ENCODE measurements around the gene GTF3C4. TPM values are rescaled to one million over a fixed set of nuclear protein-coding genes. Genes with fewer than 3 reads are reported as not detected.

Gene GTF3C4
- polyA plus RNA-seq, 3 donors = 27.6 to 27.7 (median 27.7) TPM

DNA sequence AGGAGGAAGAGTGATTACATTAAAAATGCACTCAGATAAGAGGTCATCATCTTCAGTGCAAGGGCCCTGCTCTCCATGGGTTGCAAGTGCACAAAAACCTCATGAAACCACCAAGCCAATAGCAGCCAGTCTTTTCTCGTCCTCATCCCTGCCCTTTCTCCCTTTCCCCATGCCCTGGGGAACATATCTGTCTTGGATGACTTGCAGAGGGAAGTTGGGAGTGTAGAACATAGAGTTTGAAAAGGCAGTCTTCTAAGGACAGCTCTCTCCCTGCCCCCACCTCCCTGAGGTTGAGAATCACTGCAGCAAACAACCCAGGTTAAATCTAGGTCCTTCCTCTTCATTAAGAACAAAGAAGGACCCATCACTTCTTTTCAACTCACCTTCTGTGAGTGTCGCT, 22.5 kb upstream of the GTF3C4 start:
- no peak for DNase-seq (ENCODE audit: low read depth in 3 of 3, low spot score in 2 of 3)

DNA sequence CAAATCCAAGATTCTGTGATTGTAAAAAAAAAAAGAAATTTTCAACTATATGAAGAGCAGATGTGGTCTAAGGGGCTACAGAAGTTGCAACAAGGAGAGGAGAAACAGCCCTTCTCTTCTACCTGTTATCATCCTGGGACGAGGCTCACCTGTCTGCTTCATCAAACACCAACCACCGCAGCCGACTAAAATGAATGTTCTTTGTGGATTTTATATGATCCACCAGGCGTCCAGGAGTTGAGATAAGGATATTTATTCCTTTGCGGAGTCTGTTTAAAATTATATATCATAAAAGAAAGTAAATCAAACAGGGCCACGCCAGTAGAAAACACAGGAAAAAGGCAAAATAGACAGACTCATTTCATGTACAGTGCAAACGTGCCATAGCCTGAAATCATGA, 22.0 kb upstream of the GTF3C4 start:
- no peak for DNase-seq (ENCODE audit: low read depth in 3 of 3, low spot score in 2 of 3)

DNA sequence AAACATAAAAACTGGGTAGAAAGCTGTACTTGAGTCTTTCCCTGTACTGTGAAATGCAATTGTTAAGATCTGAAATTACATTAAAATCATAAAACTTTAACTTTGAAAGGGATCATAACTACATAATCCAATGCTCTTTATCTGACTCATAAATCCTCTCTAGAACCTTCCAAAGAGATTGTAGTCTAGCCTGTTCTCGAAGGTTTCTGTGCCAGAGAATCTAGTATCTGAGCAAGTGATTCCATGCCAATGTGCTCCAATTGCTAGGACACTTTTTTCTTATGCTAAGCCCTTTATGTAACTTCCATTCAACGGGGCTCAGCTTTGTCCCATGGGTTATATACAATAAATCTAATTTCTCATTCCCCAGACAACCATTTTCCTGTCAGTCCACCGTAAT, 21.6 kb upstream of the GTF3C4 start:
- DNase-seq (ENCODE audit: low read depth in 3 of 3, low spot score in 2 of 3) = no peak

DNA sequence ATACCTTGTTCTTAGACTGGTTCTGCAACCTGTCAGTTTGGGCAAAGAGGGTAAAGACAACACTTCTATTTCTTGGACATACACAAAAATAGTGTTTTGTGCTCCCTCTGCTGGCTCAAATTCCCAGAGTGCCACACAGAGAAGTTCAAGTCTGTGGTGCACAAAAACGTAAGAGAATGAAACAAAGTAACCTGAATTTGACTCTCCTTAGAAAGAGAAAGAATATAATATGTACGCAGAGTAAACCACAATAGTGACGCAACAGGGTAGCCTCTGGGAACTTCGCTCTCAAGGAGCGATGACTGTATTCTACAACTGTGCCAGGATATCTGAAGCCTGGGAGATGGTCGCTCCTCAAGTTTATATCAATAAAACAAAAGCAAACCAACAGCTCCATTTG, 19.0 kb upstream of the GTF3C4 start:
- no peak for DNase-seq (ENCODE audit: low read depth in 3 of 3, low spot score in 2 of 3)

DNA sequence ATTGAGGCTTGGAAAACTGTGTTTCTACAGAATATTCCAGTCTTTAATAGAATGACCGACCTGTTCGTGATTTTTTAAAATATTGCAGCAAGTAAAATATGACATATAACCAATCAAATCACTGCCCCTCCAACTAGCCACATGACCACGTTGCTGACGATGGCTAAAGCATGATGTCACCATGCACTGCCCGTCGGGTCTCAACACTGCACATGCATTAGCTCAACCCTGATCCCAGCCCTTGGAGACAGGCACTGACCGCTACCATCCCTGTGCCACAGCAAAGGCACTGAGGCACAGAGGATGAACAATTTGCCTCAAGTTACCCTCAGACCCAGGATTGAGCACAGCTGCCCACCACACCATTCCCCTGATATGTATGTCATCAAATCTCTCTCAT, 14.0 kb upstream of the GTF3C4 start:
- no peak for DNase-seq (ENCODE audit: low read depth in 3 of 3, low spot score in 2 of 3)

DNA sequence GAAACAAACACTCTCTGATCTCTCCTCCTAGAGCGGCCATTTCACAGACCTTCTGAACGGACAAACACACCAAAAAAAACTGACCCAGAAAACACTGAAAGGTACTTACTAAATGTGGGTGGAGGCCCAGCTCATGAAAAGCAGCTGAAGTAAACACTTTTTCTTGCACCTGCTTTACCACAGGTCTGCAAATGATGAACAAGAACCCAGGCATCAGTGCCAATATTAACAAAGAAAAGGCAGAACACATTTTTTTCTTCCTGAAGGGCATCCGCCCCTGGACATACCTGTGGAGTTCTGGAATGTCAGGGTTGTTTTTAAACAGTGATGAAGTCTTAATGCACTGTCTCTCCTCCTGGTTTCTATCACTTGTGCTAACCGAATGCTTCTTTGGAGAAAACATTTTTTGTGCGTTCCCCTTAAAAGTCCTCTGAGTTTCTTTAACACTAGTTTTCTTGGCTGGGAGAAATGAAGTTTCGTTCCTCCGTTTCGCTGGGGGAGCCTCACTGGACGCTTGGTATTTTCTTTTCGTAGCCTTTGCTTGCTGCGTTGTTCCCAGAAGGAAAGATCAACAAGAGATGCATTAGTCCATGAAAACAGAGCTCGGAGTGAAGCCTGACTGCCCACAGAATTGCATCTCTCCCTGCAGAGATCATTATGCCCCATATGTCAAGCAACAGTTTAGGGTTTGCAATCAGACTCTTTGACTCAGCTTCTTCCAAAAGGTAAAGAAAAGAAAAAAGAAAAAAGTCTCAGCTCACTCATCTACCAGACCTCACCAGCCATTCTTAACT, 7.9 kb upstream of the GTF3C4 start:
- no peak for DNase-seq (ENCODE audit: low read depth in 3 of 3, low spot score in 2 of 3)

DNA sequence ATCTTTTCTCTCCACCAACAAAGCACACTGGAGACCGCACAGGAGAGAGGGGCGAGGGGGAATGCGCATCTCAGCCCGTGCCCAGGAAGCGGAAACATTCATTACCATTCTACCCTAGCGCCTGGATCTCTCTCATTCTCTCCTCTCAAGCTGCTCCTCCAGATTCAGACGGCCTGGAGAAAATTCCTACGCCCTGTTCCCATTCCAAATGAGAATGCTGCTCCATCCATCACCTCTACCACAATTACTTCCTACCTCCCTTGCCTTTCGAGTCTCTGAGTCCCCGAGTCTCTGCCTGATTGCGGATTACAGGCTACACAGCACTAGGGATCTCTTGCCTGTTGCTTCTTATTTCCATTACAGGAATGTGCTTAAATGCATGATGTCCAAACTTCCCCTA, 7.1 kb upstream of the GTF3C4 start:
- no peak for DNase-seq (ENCODE audit: low read depth in 3 of 3, low spot score in 2 of 3)

DNA sequence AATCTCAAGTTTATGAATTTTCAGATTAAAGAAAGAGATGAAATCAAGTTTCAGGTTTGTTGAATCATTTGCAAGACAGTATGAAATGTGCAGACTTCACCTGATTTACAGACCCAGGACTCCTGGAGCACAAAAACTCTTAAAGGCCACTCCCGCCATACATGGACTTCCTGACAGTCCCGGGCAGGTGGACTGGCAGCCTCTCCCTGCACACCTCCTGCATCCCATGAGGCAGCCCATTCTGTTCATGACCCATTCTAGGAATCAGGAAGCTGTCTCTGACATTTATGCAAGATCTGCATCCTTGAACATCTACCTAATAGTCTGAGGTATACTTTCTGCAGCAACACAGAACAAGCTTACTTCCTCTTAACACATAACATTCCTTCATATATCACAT, 6.4 kb upstream of the GTF3C4 start:
- DNase-seq (ENCODE audit: low read depth in 3 of 3, low spot score in 2 of 3) = no peak

DNA sequence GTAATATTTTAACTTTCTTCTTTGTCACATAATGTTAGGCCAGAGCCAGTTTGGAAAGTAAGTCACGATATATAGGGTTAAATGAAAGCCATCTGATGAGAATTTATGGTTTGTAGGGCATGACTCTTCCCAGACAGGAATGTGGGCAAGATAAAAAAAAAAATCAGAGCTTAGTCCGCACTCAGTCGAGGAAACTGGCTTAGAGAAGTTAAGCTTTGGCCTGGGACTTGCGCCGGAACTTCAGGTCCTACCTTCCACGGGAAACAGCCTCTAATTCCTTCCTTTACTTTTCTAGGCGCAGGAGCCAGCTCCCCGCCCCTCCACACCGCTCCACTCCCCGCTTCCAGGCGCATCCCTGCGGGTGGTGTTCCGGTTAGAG, 956 bp upstream of the GTF3C4 start:
- no peak for DNase-seq (ENCODE audit: low read depth in 3 of 3, low spot score in 2 of 3)

DNA sequence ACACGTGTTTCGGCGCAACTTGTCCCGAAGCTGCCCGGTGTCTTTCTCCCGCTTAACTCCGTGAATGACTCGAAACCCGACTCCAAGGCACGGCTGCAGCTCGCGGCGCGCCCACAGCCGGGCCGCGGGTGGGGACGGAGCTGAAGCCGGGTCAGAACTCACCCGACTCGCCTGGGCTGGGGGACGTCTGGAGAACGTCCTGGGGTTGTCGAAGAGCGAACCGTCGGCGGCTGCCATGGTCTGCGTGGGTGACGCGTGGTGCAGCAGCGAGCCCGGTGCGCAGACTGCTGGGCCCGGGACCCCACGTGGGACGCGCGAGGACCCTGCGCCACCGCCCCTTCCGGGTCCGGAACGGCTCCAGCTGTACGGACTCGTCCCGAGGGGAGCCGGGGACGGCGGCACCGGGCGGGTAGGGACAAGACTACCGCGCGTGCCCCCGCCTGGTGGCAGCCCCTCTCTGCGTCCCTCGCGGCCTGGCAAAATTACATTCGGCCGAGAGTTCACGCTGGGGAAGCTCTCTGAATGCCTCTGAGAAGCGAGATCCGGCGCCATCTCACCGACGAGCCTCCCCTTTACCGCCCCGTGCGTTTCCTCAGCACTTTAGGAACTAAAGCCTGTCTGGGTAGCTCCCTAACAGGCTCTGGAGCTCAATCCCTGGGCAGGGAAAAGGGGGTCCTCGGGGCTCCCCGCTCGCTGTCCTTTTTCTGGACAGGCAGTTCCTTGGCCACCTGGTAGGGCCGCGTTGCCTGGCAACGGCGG, 387 bp upstream of the GTF3C4 start, which contains the start of gene DDX31:
Gene DDX31 (minus strand): TSS at position 286 of the 759 bp plus-strand sequence. CDS start 49 bp downstream, at position 237.
- peak; percentile 68 to 77 (median 73) for DNase-seq (ENCODE audit: low read depth in 3 of 3, low spot score in 2 of 3)

DNA sequence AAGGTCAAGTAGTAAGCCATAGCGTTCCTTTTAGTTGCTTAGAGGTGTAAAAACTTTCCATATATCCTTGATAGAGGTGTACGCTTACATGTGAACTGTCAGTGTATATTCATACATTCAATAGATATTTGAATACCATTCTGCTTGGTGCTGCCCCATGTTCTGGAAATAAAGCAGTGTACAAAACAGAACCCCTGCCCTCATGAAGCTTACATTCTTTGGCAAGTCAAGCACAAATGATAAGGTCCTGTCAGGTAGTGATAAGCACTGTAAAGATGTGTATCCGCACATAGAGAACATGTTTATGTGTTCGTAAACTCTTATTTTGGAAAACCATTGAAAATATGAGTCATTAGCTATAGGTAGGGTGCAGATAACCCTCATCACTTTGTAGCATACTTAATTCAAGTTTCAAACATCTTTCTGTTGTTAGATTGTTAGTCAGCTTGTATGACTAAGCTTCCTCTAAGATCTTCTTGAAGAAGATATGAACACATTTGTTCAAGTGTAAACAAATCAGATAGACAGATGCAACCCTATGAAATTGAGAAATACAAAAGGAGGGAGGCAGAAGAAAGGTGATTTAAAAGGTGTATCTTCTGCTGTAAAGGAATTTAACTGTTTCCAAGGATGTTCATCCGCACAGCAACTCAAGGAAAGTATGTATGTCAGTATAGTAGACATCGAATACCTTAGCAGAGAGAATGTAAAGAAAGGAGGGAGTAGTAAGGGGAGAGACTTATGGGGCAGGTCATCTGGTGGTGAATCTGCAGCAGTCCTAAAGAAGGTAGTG, 1.6 kb downstream of the GTF3C4 start:
- no peak for DNase-seq (ENCODE audit: low read depth in 3 of 3, low spot score in 2 of 3)

DNA sequence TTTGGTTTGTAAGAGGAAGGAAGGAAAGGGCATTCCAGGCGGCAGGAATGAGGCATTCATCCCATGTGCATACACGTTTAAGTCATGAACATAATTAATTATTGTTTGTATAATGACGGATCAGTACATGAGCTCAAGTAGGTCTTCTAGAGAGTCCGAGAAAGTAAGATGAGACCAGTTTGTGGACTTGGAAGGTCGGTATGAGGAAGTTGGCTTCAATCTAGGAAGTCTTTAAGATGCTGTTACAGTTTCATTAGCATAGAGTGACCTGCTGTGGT, 2.1 kb downstream of the GTF3C4 start:
- DNase-seq (ENCODE audit: low read depth in 3 of 3, low spot score in 2 of 3) = no peak

DNA sequence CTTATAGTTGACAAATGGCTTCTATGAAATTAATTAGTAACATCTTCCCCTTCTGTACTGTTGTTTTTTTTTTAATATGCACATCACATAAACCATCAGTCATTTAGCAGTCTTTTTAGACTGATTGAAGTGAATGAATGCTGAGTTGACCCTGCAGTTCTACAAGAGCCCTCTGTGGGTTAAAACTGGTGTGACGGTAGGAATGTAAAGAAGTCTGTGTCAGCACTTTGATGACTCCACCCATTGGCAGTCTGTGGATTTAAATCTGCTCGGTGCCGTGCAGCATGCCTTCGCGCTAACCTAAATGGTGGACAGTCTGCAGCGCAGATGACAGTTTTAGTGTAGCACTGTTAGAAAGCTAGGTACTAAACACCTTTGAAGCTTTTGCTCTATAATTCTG, 3.1 kb downstream of the GTF3C4 start:
- no peak for DNase-seq (ENCODE audit: low read depth in 3 of 3, low spot score in 2 of 3)

DNA sequence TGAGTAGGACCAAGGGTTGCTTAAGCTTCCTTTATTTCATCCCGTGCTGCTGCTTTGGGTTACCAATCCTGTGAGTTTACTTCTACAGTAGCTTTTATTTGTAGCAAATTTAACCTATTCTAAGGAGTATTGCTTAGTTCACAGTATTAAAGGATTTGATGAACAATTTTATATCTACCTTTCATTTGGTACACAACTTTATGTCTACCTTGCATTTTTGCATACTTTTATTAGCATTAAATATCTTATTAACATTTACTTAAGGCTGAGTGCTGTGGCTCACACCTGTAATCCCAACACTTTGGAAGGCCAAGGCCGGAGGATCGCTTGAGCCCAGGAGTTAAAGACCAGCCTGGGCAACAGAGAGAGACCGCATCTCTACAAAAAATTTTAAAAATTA, 4.2 kb downstream of the GTF3C4 start:
- no peak for DNase-seq (ENCODE audit: low read depth in 3 of 3, low spot score in 2 of 3)

DNA sequence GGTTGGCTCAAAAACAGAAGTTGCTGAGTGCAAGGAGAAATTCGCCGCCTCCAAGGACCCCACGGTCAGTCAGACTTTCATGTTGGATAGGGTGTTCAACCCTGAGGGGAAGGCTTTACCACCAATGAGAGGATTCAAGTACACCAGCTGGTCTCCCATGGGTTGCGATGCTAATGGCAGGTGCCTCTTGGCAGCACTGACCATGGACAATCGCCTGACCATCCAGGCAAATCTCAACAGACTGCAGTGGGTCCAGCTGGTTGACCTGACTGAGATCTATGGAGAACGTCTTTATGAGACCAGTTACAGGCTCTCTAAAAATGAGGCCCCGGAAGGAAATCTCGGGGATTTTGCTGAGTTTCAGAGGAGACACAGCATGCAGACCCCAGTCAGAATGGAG, 7.7 kb downstream of the GTF3C4 start:
- DNase-seq (ENCODE audit: low read depth in 3 of 3, low spot score in 2 of 3) = no peak

DNA sequence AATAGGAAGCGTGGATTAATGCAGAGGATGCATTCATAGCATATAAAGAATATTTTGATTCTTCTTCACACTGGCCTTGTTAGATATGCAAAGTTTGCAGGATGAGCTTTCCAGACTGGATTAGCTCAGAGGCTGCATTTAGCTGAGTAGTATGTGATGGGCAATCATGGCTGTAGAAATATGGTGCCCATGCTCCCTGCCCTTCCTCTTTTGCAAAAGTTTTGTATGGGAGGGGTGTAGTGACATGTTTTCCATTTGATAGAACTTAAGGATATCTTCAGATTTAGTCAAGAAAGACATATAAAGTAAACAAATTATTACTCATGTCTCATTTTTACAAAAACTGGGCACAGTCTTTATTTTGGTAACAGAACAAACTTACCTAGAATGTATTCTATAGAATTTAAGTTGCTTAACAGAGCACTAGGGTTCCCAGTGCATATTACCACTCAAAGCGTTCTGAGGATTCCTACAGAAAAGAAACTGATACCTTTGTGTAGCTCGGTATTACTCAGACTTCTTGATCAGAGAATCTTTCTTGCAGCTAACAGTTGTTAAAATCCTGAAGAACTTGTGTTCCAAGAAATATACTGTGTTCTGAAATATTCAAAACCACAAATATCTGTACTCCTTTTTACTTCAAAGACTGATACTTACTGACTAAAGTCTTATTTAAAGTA, 9.8 kb downstream of the GTF3C4 start:
- DNase-seq (ENCODE audit: low read depth in 3 of 3, low spot score in 2 of 3) = no peak

DNA sequence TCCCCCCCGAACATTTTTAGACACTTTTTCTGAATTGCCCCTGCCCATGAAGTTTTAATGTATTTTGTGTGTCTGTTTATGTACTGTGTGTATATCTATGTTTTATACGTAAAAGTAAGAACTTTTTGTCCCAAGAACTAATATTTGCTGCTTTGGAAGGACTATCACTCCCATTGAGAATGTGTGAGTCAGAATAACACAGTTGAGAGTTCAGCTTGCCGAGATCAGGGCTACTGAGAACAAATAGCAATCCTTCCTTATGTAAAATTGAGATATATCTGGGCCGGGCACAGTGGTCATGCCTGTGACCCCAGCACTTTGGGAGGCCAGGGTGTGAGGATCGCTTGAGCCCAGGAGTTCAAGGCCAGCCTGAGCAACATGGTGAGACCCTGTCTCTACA, 11.3 kb downstream of the GTF3C4 start:
- DNase-seq (ENCODE audit: low read depth in 3 of 3, low spot score in 2 of 3) = no peak

DNA sequence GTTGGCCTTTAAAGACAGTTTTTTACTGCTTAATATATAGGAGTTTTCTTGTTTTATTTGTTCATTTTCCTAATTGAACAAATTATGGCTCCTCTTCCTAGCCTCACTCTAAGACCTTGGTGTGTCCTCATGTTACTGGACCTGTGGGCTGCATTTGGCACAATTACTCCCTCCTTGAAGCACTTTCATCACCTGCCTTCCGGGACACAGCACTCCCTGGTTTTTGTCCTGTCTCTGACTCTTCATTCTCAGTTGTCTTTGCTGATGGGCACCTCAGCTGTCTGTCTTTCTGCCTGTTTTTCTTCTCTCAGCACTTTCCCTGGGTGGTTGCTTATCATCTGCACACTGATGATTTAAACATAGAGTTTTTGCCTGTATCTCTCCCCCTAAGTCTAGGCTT, 13.6 kb downstream of the GTF3C4 start:
- DNase-seq (ENCODE audit: low read depth in 3 of 3, low spot score in 2 of 3) = no peak

DNA sequence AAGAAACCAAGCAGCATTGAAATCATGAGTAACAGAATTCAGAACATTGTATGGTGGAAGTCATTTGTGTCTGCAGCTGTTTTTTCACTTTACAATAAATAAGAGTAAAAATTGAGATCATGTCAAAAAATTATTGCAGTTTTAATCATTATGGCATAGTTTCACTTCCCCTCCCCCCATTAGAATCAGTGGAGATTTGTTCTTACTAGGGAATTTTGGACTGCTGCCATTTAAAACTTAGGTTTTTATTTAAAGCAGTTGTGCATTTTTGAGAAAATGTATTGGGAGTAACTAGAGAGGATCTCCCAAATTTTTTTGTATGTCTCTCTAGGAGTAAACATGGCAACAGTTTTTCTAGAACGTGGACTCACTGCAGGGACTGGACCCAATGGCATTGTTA, 20.4 kb downstream of the GTF3C4 start:
- DNase-seq (ENCODE audit: low read depth in 3 of 3, low spot score in 2 of 3) = no peak

DNA sequence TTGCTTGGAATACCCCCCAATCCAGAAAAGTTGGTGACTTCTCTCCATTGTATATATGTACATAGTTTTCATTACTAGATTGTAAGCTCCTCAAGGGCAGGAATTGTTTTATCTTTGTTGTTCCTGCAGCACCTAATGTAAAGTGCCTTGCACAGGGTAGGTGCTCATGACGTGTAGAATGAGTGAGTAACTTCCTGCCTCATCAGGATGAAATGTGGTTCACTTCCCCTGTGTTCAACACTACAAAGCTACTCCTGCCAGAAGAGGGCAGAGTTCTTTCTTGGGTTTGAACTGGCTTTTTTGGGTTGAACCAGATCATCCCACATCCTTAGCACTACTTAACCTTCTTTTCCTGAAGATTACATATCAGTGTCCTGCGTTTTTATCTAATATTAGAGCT, 23.9 kb downstream of the GTF3C4 start:
- DNase-seq (ENCODE audit: low read depth in 3 of 3, low spot score in 2 of 3) = no peak

DNA sequence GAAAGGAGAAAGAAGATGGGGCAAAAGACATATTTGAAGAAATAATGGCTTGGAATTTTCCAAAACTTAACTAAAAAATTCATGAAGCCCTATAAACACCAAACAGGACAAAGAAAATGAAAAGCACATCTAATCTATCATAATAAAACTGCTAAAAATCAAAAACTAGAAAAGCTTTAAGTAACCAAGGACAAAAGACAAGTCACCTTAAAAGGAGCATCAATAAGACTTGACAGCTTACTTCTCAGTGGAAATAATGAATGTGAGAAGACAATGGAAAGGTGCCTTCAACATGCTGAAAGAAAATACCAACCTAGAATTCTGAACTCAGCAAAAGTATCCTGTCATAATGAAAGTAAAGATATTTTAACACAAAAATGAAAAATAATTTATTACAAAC, 27.0 kb downstream of the GTF3C4 start:
- no peak for DNase-seq (ENCODE audit: low read depth in 3 of 3, low spot score in 2 of 3)

Data from right renal cortex interstitium (tissue), 3 donors.